Measurements from ENCODE around the gene SYNRG. TPM values are rescaled to one million over a fixed set of nuclear protein-coding genes. Genes with fewer than 3 reads are reported as not detected.
"Not testable (repeated sequence)": the region's sequence is repeated elsewhere in the genome, so short reads cannot be mapped to it uniquely, and the experiment has no call there.

SYNRG gene
- total and polyA plus RNA-seq, 2 of the 13 experiments (the other 11 are each of a cell fraction or from before 2014, with no cell fraction given) = 7.3 to 8.7 TPM

GRCh38 chr17:37637956-37638355 is 28.7 kb upstream of the SYNRG start (continued):
- TF ChIP-seq ZNF337 (CRISPR knock-in tag; IDR thresholded peaks at IDR 0.05; ENCODE audit: borderline replicate concordance, low read depth) = no peak
- no peak for TF ChIP-seq TP53 (CRISPR knock-in tag; conservative IDR thresholded peaks at IDR 0.05)
- no peak for TF ChIP-seq ZNF431 (CRISPR knock-in tag; IDR thresholded peaks at IDR 0.05; ENCODE audit: borderline replicate concordance, low read depth)
- no peak for TF ChIP-seq CREB3 (CRISPR knock-in tag; IDR thresholded peaks at IDR 0.05)

GRCh38 chr17:37616430-37616829 is 7.2 kb upstream of the SYNRG start:
- 97% methylated on average over 6 of the region's 6 CpGs for WGBS (ENCODE audit: low lambda C conversion rate)
- H3K4me3 ChIP-seq (replicated peaks in 1 of 3; ENCODE audit: insufficient read depth in 1 of 3, low read depth in 2 of 3, low read length in 3 of 3); H3K9me3 ChIP-seq (ENCODE audit: low read length); in situ Hi-C loops (cut with HindIII; ENCODE audit: extremely low pct_ligation_motif_present, low pct_unique_long_range_greater_than_20kb); H3K4me1 ChIP-seq (ENCODE audit: insufficient read depth, low read length); H3K79me2 ChIP-seq (ENCODE audit: insufficient read depth, low read length); H3K9ac ChIP-seq (ENCODE audit: insufficient read depth, low read depth, low read length); intact Hi-C loops (cut with micrococcal nuclease; ENCODE audit: unreplicated experiment); H3K4me2 ChIP-seq (ENCODE audit: low read depth, low read length); CTCF ChIA-PET (ENCODE audit: low intra/inter-chr PET ratio, low total read pairs); H2AFZ ChIP-seq (ENCODE audit: low read length); ATAC-seq; H4K20me1 ChIP-seq (ENCODE audit: insufficient read depth, low read length); BruUV-seq (replicated peaks); POLR2A ChIA-PET; FAIRE-seq; DNase-seq (ENCODE audit: low spot score); H3K27ac ChIP-seq (ENCODE audit: extremely low read length, insufficient read depth, low read length); H3K27me3 ChIP-seq (ENCODE audit: control insufficient read depth in 1 of 2, insufficient read depth in 2 of 2, low read length in 2 of 2): not testable (repeated sequence)
- peaks cover 8 to 71% of the 10 kb centered on the region in 2 experiments; a peak in 4 of 5 replicates for H3K36me3 ChIP-seq (replicated peaks in 1 of 2; ENCODE audit: control insufficient read depth in 1 of 2, insufficient read depth in 2 of 2, low read length in 2 of 2)
- 0 out of 2 replicates have a peak, but pooled peaks have one; percentile 1 for TF ChIP-seq CEBPB (IDR thresholded peaks at IDR 0.05; ENCODE audit: borderline replicate concordance, low read depth, low read length)
- TF ChIP-seq, protein P1, sequence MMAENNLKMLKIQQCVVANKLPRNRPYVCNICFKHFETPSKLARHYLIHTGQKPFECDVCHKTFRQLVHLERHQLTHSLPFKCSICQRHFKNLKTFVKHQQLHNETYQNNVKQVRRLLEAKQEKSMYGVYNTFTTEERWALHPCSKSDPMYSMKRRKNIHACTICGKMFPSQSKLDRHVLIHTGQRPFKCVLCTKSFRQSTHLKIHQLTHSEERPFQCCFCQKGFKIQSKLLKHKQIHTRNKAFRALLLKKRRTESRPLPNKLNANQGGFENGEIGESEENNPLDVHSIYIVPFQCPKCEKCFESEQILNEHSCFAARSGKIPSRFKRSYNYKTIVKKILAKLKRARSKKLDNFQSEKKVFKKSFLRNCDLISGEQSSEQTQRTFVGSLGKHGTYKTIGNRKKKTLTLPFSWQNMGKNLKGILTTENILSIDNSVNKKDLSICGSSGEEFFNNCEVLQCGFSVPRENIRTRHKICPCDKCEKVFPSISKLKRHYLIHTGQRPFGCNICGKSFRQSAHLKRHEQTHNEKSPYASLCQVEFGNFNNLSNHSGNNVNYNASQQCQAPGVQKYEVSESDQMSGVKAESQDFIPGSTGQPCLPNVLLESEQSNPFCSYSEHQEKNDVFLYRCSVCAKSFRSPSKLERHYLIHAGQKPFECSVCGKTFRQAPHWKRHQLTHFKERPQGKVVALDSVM (CRISPR knock-in tag; IDR thresholded peaks at IDR 0.05) = peak; percentile 74

Measured in HepG2 (cell line).